ENCODE data around the gene ATP9A.
"Not testable (repeated sequence)": the region's sequence is repeated elsewhere in the genome, so short reads cannot be mapped to it uniquely, and the experiment has no call there.

Gene ATP9A

GRCh38 chr20:51569815-51570738 lies 198.1 kb downstream of the ATP9A start:
- no peak for DNase-seq

- DNase-seq, result not testable (repeated sequence)
Observed at GRCh38 chr20:51568533-51568932, 199.7 kb downstream of the ATP9A start.

GRCh38 chr20:51567622-51568021 lies 200.6 kb downstream of the ATP9A start:
- DNase-seq, result no peak

DNA sequence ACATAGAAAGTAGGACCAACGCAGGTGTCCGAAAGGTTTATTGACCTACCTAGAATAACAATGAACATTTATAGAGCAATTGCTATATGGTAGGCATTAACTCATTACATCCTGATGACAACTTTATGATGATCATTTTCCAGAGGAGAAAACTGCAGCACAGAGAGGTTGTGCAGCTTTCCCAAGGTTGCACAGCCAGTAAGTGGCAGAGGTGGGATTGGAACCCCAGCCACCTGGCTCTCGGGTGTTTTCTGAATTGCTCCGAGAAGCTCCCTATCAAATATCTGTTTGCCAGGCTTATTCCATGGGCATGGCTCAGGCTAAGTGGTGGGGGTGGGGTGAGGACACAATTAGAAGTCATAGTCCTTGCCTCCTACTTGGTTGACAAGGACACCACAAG lies 201.6 kb downstream of the ATP9A start:
- DNase-seq, result no peak

DNA sequence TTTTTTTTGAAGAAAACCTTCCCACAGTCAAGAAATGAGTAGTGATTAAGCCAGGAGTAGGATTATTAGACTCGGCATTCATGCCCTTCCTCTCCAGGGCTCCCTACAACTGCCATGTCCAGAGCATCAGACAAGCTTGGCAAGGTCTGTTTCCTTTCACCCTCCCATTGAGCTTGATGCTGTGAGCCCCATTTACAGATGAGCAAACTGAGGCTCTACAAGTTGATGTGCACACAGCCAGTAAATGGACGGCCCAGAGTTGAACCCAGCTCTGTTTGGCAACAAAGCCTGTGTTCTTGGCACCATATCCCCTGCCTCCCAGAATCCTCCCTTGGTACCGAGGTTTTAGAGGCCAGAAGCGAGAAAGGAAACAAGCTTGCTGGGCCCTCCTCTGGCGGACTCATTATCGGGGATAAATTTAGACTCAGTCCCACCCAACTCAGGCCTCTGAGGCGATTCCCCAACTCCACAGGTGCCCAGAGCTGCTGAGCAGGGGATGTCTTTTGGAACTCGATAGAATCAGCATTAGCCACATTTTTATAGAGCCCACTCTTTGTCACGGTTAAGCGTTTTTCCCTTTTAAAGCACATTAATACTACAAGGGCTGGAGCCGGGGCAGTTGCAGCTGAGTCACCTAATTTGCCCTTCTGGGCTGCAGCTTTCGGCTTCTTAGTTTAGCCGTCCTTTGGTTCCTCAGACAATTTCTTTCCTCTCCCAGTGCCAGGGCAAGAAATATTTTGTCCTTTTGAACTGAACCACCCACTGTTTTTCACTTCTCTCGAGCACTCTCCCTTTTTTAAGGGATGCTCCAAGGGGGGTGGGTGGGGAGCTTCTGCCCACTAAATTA lies 202.7 kb downstream of the ATP9A start:
- no peak for DNase-seq

DNA sequence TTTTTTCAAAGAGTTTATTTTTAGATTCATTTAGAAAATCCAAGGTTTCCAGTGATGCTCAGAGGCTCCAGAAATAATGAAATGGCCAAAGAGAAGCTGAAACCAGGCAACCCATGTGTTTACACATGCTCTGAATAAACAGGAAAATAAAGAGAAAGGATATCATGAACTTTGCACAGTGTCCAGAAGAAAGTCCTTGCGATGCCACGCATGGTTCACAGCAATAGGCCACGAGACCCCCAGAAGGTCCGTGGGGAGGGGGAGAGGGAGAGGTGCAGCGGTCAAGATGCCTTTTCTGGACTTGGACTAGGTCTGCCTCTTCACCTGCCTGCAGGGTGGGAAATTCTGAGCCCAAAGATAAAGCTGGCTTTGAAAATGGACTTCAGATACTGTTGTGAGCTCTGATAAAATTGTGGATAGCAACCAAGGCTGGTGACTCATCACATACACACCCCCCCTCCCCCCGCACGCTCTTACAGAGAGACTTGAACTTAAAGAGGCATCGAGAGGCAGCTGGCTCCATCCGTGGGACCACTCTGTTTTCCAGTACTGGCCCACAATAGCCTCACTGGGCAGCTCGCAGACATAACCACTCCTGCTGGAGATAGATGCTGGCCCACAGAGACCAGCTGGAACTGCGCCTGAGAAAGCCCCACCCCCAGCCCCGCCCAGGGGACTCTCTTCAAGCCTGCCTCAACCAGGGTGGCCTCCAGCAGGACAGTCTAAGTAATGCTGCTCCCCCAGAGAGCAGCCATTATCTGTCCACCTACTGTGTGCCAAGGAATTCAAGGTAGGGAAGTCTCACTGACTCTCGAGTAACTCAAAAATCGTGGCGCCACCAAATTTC lies 204.5 kb downstream of the ATP9A start:
- no peak for DNase-seq

- no peak for DNase-seq
Observed at GRCh38 chr20:51563174-51563485, 205.1 kb downstream of the ATP9A start.

- no peak for DNase-seq
Observed at GRCh38 chr20:51562332-51563173, 205.6 kb downstream of the ATP9A start.

DNA sequence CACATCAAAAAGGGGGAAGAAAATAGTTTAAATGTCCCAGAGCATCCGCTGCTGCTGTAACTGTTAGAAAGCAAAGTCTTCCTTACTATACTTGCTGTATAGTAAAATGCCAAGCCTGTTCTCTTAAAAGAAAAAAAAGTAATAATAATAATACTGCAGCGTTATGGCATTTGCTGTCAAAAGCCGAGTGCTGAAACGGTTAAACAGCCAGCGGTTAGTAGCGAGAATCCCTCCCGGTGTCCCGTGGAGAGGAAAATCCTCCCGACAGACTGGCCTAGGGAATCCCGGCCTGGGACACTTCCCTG lies 206.2 kb downstream of the ATP9A start:
- no peak for DNase-seq

DNA sequence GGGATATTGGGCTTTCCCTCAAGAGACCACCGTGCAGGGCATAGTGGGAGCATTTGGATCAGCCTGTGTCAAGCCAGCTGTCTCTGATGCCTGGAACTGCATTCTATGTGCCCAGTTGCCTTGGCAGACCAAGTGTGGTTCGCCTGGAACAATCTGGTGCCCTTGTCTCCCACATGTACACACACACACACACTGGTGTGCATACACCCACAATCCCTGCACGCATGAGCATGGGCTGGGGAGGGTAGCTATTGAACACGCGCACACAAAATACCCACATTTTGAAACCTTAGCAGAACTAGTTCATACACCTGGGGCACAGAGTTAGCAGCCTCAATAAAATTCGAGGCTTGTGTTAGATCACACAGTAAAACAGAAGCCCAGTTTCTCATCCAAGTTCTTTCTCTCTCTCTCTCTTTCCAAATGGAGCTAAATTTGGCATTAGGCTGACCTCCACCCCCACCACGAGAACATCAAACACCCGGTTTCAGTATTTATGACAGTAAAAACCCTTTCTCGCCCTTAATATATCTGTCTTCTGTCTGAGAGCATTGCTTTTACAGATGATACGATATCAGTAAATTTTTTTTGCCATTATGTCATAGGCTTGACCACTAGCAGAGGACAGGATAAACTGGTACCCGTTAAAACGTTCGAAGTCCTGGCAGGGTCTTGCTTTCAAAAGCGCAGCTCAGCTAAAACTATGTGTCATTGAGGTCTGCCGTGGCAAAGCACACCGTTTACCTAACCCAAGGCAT lies 207.5 kb downstream of the ATP9A start:
- DNase-seq, result no peak

- DNase-seq, result no peak
Observed at GRCh38 chr20:51560042-51560441, 208.1 kb downstream of the ATP9A start.

GRCh38 chr20:51554538-51555165 lies 213.5 kb downstream of the ATP9A start:
- no peak for DNase-seq

- DNase-seq, result no peak
Observed at GRCh38 chr20:51553897-51554486, 214.2 kb downstream of the ATP9A start.

- DNase-seq, result no peak
Observed at GRCh38 chr20:51551186-51551585, 217.0 kb downstream of the ATP9A start.

- no peak for DNase-seq
Observed at GRCh38 chr20:51549474-51549873, 218.7 kb downstream of the ATP9A start.

- DNase-seq, result no peak
Observed at GRCh38 chr20:51547951-51548350, 220.2 kb downstream of the ATP9A start.
